MCF 10A (cell line): ENCODE measurements around the gene CPNE4. TPM values are rescaled to one million over a fixed set of nuclear protein-coding genes. Genes with fewer than 3 reads are reported as not detected.

Experiments
- BruUV-seq: library from RNA; stranded (reverse); fragments of 400-500 nt; replicated peaks from 2 replicates; lab custom pipeline; 2021; lab: Mats Ljungman, UMichigan
- CTCF ChIA-PET: fragments of 300-600 bp; sonication (Branson Sonifier 250); formaldehyde crosslinking; extraction: SDS; loops from one replicate; lab custom pipeline; 2021; ENCODE audit warnings: antibody characterized with exemption, inconsistent platforms; lab: Yijun Ruan, JAX
- POLR2A ChIA-PET: fragments of 300-600, 350-650 bp; sonication (Branson Sonifier 250); formaldehyde crosslinking; extraction: SDS; loops from one replicate; lab custom pipeline; 2020; ENCODE audit warnings: antibody characterized with exemption, inconsistent platforms; lab: Yijun Ruan, JAX
- DNase-seq: peaks from one replicate; pipeline ENCODE4 v3.0.0-alpha.2; 2018; ENCODE audit not compliant: unreplicated experiment
- H3K27ac Mint-ChIP-seq: one replicate; pipeline ENCODE4 v1.8.0; 2022; ENCODE audit warnings: mild to moderate bottlenecking, low read depth, mixed read lengths; ENCODE audit not compliant: unreplicated experiment
- H3K27me3 Mint-ChIP-seq: one replicate; pipeline ENCODE4 v1.8.0; 2022; ENCODE audit warnings: mixed read lengths; ENCODE audit not compliant: insufficient read depth, unreplicated experiment
- H3K36me3 Mint-ChIP-seq: one replicate; pipeline ENCODE4 v1.8.0; 2022; ENCODE audit warnings: mild to moderate bottlenecking, moderate library complexity, mixed read lengths; ENCODE audit not compliant: insufficient read depth, unreplicated experiment
- H3K4me1 Mint-ChIP-seq: one replicate; pipeline ENCODE4 v1.8.0; 2022; ENCODE audit warnings: mixed read lengths; ENCODE audit not compliant: insufficient read depth, unreplicated experiment
- H3K4me3 Mint-ChIP-seq: one replicate; pipeline ENCODE4 v1.8.0; 2022; ENCODE audit warnings: mild to moderate bottlenecking, moderate library complexity, mixed read lengths; ENCODE audit not compliant: unreplicated experiment
- H3K9me3 Mint-ChIP-seq: one replicate; pipeline ENCODE4 v1.8.0; 2022; ENCODE audit warnings: mixed read lengths; ENCODE audit not compliant: unreplicated experiment
- CTCF ChIP-seq: fragments of 200-600 bp; IDR thresholded peaks from one replicate; pipeline ENCODE4 v1.8.0; 2022; ENCODE audit warnings: antibody characterized with exemption, mild to moderate bottlenecking; ENCODE audit not compliant: unreplicated experiment
- intact Hi-C: fragments of 100-400 bp; cut with micrococcal nuclease; formaldehyde crosslinking; loops from 2 replicates; pipeline ENCODE4 v1.14.1; 2022
- total RNA-seq: library from RNA; stranded (reverse); gene quantifications from 2 replicates; pipeline ENCODE4 v1.2.3, GENCODE V29; 2022

Gene CPNE4
- total RNA-seq, 1 experiment from 2014 or later: not detected

- H3K27ac Mint-ChIP-seq: no peak overlapping the region
- H3K4me3 Mint-ChIP-seq: no peak overlapping the region
- TF ChIP-seq CTCF: no peak
- H3K9me3 Mint-ChIP-seq: peaks cover 8% of the 10 kb centered on the region
- peaks cover 13% of the 10 kb centered on the region for H3K4me1 Mint-ChIP-seq
- DNase-seq: peak; percentile 62
- CTCF ChIA-PET: interaction anchor here (0.6 to 4.3 kb wide), 6 partner anchors 9 to 221 kb away, joined by 3 to 21 read pairs (median 4); partner anchors contain the start of gene CPNE4
- POLR2A ChIA-PET: interaction anchor here (0.6 kb wide), 1 partner anchor 872 kb away, joined by 3 read pairs; no protein-coding TSS in a partner anchor
- intact Hi-C loops: no loop called here
- no TSS peak for BruUV-seq
- H3K36me3 Mint-ChIP-seq: no peaks in the 10 kb centered on the region
- H3K27me3 Mint-ChIP-seq: peaks cover 63% of the 10 kb centered on the region
These were observed 18.5 kb downstream of the CPNE4 start for GRCh38 chr3:132016061-132017041.

- DNase-seq: no peak
- CTCF ChIA-PET: interaction anchor here (0.6 to 4.3 kb wide), 7 partner anchors 10 to 1027 kb away, joined by 3 to 21 read pairs (median 4); partner anchors contain the start of gene CPNE4
- no TSS peak for BruUV-seq
- H3K4me3 Mint-ChIP-seq: no peak overlapping the region
- TF ChIP-seq CTCF: no peak
- H3K9me3 Mint-ChIP-seq: peaks cover 8% of the 10 kb centered on the region
- H3K27ac Mint-ChIP-seq: no peak overlapping the region
- intact Hi-C loops: no loop called here
- POLR2A ChIA-PET: no interaction called here
- peaks cover 41% of the 10 kb centered on the region for H3K27me3 Mint-ChIP-seq
- H3K36me3 Mint-ChIP-seq: no peaks in the 10 kb centered on the region
- H3K4me1 Mint-ChIP-seq: peaks cover 13% of the 10 kb centered on the region
These were observed 20.7 kb downstream of the CPNE4 start for GRCh38 chr3:132014105-132014504.

- H3K27ac Mint-ChIP-seq: no peak overlapping the region
- H3K4me3 Mint-ChIP-seq: no peak overlapping the region
- no peaks in the 10 kb centered on the region for H3K36me3 Mint-ChIP-seq
- DNase-seq: no peak
- TF ChIP-seq CTCF: no peak
- ChIA-PET POLR2A (no interaction called here), CTCF (interaction anchor here (0.6 to 6.9 kb wide), 9 partner anchors 11 to 1691 kb away, joined by 3 to 49 read pairs (median 6); partner anchors contain the start of gene CPNE4)
- no TSS peak for BruUV-seq
- no peaks in the 10 kb centered on the region for H3K9me3 Mint-ChIP-seq
- H3K27me3 Mint-ChIP-seq: peaks cover 5% of the 10 kb centered on the region
- intact Hi-C loops: no loop called here
- no peaks in the 10 kb centered on the region for H3K4me1 Mint-ChIP-seq
These were observed 25.6 kb downstream of the CPNE4 start for GRCh38 chr3:132009241-132009640.

GRCh38 chr3:132008837-132009236 lies 26.0 kb downstream of the CPNE4 start:
- no TSS peak for BruUV-seq
- POLR2A ChIA-PET: no interaction called here
- H3K4me3 Mint-ChIP-seq: no peak overlapping the region
- H3K4me1 Mint-ChIP-seq: no peaks in the 10 kb centered on the region
- H3K27ac Mint-ChIP-seq: no peak overlapping the region
- H3K9me3 Mint-ChIP-seq: no peaks in the 10 kb centered on the region
- intact Hi-C loops: no loop called here
- H3K36me3 Mint-ChIP-seq: no peaks in the 10 kb centered on the region
- no peak for DNase-seq
- H3K27me3 Mint-ChIP-seq: peaks cover 1% of the 10 kb centered on the region
- CTCF ChIA-PET: interaction anchor here (0.6 to 6.9 kb wide), 10 partner anchors 11 to 1692 kb away, joined by 3 to 49 read pairs (median 6); partner anchors contain the start of gene CPNE4
- TF ChIP-seq CTCF: no peak
